Measurements from ENCODE around the gene ZMIZ1.
A peak's percentile ranks its signal among the peaks of the same experiment; 100 is the strongest.

Gene ZMIZ1

GRCh38 chr10:79068562-79069324 lies at the start of gene ZMIZ1:
ZMIZ1 (plus strand) TSS chr10:79068966; CDS start chr10:79201633, 132,667 bp downstream.
- peak; percentile 89 for DNase-seq

GRCh38 chr10:79019441-79020014 lies 49.2 kb upstream of the ZMIZ1 start:
- DNase-seq: no peak

GRCh38 chr10:79020015-79020491 lies 48.7 kb upstream of the ZMIZ1 start:
- no peak for DNase-seq

GRCh38 chr10:79020605-79021004 lies 48.2 kb upstream of the ZMIZ1 start:
- no peak for DNase-seq

- DNase-seq: no peak
Observed at GRCh38 chr10:79021331-79021907, 47.3 kb upstream of the ZMIZ1 start.

GRCh38 chr10:79021948-79022499 lies 46.7 kb upstream of the ZMIZ1 start:
- no peak for DNase-seq

GRCh38 chr10:79022565-79023230 lies 46.1 kb upstream of the ZMIZ1 start:
- peak; percentile 66 for DNase-seq

GRCh38 chr10:79023240-79024162 lies 45.3 kb upstream of the ZMIZ1 start:
- no peak for DNase-seq

- DNase-seq: no peak
Observed at GRCh38 chr10:79024296-79024695, 44.5 kb upstream of the ZMIZ1 start.

GRCh38 chr10:79024720-79025198 lies 44.0 kb upstream of the ZMIZ1 start:
- DNase-seq: no peak

- peak; percentile 14 for DNase-seq
Observed at GRCh38 chr10:79025199-79025832, 43.5 kb upstream of the ZMIZ1 start.

GRCh38 chr10:79026341-79026761 lies 42.4 kb upstream of the ZMIZ1 start:
- DNase-seq: no peak

- no peak for DNase-seq
Observed at GRCh38 chr10:79026806-79027146, 42.0 kb upstream of the ZMIZ1 start.

GRCh38 chr10:79027147-79028055 lies 41.4 kb upstream of the ZMIZ1 start:
- peak; percentile 23 for DNase-seq

- DNase-seq: no peak
Observed at GRCh38 chr10:79028056-79028430, 40.7 kb upstream of the ZMIZ1 start.

- no peak for DNase-seq
Observed at GRCh38 chr10:79028451-79029010, 40.2 kb upstream of the ZMIZ1 start.

GRCh38 chr10:79029478-79030390 lies 39.0 kb upstream of the ZMIZ1 start:
- DNase-seq: peak; percentile 82

GRCh38 chr10:79030705-79031104 lies 38.1 kb upstream of the ZMIZ1 start:
- DNase-seq: no peak

- no peak for DNase-seq
Observed at GRCh38 chr10:79031723-79032122, 37.0 kb upstream of the ZMIZ1 start.
